ELR (cell line): Measurements from ENCODE around the gene EXOC3.

ENCODE experiments used
- DNase-seq: peaks from one replicate; pipeline ENCODE4 v3.0.0-alpha.2; 2015; ENCODE audit warnings: low read depth

EXOC3 gene

DNA sequence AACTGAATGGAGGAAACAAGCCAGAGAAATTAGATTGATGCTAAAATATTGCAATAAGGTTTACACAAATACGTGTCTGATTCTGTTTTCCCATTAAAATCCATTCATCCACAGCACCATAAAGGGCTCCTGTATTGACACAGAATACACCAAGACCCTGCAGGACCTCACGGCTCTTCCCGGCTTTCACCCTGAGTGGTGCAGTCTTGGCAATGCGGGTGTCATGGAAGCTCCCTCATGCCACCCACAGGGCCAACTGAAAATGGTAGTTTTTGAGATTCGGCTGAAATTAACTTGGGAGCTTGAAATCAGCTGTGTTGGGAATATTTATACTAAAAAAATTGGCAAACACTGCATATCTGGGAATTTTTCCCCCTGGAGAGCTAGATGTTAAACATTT, 17.3 kb upstream of the EXOC3 start:
- peak; percentile 28 for DNase-seq

DNA sequence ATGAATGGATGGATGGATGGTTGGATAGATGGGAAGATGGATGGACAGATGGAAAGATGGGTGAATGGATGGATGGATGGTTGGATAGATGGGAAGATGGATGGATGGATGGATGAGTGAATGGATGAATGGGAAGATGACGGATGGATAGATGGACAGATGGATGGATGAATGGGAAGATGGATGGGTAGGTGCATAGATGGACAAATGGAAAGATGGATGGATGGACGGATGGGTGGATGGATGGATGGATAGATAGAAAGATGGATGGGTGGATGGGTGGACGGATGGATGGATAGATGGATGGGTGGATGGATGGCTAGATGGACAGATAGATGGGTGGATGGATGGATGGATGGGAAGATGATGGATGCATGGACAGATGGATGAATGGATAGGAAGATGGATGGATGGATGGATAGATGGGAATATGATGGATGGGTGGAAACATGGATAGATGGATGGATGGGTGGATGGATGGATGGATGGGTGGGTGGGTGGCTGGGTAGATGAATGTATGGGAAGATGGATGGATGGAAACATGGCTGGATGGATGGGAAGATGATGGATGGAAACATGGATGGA, 16.5 kb upstream of the EXOC3 start:
- no peak for DNase-seq

DNA sequence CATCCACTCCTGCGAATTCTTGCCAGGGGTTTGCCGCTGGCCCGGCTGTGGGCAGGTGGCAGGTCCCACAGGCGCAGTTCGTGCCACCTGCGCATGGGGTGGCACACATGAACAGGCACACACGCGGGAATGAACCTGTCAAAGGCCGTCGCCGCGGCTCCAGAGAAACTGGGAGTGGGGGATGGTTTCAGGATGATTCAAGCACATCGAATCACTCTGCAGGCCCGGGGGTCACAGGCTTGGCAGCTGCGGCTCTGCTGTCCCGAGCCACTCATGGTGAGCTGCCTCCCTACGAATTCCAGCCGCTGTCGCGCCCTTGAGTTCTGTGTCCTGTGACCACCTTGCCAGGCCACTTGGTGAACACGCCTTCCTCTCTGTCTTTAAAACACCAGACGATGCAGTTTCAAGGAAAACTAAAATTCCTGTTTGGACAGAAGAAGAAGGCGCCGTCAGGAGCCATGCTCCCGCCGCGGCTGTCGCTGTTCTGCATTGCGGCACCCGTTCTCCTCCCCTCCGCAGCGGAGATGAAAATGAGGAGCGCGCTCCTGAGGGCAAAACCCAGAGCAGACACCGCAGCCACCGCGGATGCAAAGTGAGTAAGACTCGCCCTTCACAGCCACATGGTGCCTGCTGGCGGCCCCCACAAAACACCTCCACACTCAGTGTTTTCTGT, 15.4 kb upstream of the EXOC3 start:
- no peak for DNase-seq

DNA sequence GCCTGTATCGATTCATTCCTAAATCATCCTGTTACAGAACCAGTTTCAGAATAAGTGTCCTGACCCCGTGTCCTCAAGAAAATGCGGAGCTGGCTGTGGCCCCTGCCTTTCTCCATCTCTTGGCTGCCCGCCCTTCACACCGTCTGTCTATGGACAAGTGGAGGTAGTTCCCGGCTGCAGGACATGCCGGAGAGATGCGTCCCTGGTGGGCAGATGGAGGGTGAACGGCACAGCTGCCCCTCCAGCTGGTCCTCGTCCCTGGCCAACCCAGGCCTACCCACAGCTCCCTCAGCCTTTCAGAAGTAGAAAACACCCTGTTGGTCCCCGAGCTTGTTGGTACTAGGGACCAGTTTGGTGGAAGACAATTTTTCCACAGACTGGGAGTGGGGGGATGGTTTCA, 14.8 kb upstream of the EXOC3 start:
- DNase-seq = no peak

DNA sequence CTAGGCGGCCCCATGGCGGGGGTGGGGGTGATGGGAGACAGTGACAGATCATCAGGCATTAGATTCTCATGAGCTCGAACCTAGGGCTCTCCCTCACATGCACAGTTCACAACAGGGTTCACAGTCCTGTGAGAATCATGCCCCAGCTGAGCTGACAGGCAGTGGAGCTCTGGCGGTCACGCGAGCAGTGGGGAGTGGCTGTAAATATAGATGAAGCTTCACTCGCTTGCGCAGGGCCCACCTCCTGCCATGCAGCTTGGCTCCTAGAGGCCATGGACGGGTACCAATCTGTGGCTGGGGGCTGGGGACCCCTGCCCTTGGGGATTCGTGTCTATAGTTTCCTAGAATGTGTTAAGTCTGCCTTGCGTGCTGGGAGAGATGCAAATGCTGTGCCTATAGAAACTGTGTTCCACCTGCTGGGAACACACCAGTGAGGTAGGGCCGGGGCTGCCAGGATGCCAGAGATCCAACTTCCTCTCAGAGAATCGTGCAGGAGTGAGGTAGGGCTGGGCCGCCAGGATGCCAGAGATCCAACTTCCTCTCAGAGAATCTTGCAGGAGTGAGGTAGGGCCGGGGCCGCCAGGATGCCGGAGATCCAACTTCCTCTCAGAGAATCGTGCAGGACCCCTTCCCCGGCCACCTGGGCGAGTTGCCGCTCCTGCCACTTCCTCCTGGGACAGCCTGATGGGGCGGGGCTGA, 14.1 kb upstream of the EXOC3 start:
- no peak for DNase-seq

DNA sequence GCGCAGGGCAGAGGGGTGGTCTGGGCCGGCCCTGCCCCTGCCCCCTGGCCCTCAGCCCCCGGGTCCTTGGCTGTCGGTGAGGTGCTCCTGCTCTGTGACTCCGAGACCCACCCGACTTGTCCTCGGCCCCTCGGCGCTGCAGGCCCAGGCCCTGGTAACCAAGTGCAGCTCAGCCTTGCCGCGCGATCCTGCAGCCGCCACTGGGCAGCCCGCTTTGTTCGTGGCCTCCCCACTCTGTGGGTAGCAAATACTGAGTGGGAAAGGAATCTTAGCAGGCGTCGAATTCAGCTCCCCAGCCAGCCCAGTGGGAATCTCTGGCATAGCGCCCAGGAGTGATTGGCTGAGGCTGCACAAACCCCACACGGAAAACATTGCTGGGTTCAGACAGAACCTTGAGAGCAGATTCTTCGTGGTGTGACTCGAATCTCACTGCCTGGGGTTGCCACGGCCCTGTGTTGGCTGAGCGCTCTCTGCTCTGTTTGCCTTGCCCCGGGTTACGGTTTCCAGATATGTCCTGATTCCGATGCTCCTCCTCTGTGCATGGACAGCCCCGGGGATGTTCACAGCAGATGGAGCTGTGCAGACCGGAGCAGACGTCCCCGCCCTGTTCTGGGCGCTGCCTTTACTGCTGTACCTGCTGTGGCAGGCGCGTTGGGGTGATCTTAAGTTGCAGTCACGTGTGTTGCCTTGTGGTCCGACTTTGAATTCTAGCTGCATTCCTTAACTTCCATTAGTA, 13.4 kb upstream of the EXOC3 start:
- DNase-seq = no peak

DNA sequence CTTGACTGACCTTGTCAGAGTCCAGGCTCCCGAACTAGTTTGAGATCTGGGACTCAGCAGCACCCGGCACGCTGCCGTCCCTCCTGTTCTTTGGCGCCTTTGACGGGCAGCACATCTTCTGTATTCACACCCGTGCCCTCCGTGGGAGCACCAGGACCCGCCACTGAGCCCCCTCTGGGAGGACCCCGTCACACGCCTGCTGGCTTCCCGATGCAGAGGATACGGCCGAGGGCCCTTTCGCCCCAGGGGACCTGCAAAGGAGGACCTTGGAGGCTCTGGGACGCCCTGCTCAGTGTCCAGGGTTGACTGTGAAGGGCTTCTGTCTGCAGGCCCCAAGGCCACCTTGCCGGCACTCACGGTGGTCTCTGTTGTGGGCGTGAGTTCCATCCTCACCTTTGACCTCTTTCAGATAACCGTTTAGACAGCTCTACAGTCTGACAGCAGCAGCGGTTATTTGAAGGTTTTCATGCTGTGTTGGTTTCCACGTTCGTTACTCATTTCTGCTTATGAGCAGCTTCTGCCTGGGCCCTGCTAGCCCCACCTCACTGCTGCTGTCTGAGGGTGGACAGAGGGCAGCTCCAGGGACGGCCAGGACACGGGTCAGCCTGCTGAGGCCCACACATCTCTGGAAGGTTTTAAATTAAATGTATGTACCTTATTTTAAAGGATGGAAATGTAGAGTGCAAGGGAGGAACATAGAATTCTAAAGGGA, 12.6 kb upstream of the EXOC3 start:
- no peak for DNase-seq

DNA sequence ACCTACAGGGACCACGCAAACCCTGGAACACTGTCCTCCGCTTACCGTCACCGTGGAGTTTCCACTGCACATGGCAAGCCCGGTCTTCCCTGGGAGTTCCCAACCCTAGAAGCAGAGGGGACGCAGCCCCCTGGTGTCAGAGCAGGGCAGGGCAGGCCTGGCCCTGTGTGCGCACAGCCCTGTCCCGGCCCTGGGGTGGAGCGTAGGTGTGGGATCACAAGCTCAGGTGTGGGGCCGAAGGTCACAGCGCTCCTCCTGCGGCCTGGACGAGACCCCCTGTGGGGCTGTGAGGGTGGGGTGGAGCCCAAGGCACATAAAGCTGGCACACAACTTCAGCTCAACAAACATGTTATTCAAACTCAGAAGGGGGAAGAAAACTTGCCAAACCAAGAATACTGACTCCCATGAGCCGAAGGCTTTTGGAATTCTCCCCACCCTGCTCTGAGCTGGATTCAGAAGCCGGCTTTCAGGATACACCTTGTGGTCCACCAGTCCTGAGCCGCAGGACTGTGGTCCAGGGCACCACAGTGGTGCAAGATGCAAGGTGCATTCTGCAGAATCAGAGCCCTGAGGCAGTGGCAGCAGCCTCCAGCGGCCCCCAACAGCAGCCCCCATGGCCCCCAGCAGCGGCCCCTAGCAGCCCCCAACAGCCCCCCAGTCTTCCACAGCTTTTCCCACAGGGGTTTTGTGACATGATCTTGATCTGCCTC, 11.8 kb upstream of the EXOC3 start:
- peak; percentile 65 for DNase-seq

DNA sequence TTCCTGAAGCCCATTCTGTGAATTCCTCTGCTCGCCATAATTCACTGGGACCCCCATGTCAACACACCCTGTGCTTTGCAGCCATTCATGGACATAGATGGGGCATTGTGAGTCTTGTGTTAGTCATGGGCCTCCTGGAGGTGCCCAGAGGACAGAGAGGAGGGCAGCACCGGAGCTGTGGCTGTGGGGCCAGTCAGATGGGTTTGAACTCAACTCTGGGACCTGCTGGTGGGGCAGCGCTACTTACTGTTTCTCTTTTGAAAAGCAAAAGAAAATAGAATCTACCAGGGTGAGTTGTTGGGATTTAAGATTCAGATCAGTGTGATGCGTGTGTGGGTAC, 11.3 kb upstream of the EXOC3 start:
- DNase-seq = peak; percentile 28

DNA sequence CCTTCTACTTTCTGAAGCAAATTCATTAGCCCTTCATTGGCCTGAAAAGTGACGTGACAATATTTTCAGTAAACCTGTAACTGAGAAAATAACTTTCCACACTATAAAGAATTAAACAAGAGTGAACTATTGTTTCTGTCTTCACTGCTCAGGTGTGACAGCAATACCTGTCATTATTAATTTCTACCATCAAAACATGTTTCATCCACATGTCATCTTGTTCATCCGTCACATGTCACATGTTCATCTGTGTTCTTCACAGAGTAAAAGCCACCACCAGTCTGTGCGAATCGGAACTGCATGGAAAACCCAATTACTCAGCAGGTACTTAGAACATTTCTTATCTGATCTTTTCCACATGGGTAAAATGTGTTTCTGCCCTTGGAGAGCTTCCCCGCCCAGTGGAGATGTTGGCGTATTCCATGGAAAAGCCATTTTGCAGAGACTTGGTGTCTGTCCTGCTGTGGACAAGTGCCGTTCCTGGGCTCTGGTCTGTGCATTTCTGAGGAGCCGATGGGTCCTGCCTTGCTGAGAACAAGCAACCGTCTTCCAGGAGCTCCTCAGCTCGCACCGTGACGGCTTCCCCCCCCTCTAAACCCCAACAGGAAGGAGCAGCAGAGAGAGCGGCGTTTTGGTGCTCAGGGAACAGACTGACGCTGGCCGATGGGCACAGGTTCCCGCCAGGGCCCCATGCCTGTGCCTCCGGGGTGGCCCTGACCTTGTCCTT, 10.6 kb upstream of the EXOC3 start:
- DNase-seq = no peak

DNA sequence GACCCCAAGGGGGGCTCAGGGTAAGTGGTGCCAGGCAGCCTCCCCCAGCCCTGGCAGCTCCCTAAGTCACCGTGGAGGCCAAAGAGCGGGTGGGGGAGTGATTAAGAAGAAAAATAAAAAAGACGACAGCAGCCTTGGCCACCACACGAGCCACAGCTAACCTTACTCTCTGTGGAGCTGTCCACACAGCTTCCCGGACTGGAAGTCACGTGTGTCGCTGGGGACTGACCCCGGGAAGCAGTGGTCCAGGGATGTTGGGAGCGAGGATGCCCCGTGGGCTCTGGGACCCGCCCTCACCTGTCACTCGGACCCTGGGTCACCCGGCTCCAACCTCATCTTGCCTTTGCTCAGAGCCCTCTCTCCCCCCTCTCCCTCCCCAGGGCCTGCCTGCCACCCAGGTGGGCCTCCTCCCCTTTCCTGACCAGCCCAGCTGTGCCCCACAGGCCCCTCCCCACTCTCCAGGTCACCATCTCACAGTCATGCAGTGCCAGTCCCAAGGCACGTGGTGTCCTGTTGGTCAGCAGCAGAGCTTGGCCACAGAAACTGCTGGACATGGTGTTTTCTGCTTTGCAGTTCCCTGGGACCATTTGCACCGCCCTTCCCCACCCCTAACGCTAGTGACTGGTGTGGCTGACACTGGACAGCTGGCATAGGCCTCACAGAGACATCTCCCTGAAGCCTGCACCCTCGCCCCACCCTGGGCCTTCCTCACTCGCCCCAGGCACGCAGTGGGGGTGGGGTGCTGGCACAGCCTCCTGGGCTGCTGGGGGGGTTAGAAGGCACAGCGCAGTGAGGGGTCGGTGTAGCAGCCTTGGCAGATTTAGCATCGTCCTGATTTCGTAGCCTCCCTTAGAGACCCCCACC, 9.8 kb upstream of the EXOC3 start:
- DNase-seq = no peak

DNA sequence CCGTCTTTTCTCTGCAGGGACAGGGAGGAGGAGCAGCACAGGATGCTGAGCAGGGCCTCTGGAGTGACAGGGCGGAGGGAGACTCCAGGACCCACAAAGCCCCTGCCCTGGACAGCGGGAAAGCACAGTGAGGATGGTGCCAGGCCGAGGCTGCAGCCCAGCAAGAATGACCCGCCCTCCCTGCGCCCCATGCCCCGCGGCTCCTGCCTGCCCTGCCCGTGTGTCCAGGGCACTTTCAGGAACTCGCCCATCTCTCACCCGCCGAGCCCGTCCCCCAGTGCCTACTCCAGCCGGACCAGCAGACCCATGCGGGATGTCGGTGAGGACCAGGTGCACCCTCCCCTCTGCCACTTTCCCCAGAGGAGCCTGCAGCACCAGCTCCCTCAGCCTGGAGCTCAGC, 9.1 kb upstream of the EXOC3 start:
- no peak for DNase-seq

DNA sequence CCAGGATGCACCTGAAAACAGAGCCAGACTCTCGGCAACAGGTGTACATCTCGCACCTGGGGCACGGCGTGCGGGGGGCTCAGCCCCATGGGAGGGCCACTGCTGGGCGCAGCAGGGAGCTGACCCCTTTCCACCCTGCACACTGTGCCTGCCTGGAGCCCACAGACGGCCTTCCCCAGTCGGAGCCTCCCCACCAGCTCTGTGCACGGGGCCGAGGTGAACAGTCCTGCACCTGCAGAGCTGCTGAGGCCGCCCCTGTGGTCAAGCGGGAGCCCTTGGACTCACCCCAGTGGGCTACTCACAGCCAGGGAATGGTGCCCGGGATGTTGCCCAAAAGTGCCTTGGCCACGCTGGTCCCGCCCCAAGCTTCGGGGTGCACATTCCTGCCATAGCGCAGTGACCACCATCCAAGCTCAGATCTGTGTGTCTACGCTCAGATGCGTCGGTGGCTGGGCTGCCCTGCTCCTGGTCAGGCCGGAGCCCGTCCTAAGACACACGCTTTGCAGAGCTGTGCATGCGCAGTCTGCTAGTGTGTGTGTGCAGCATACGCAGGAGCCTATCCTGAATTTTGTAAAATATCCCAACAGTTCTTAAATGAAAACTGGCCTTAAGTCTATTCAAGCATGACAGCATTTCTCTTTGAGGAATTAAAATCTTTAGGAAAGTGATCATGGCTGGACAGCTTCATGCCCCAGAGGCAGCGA, 8.4 kb upstream of the EXOC3 start:
- DNase-seq = no peak

DNA sequence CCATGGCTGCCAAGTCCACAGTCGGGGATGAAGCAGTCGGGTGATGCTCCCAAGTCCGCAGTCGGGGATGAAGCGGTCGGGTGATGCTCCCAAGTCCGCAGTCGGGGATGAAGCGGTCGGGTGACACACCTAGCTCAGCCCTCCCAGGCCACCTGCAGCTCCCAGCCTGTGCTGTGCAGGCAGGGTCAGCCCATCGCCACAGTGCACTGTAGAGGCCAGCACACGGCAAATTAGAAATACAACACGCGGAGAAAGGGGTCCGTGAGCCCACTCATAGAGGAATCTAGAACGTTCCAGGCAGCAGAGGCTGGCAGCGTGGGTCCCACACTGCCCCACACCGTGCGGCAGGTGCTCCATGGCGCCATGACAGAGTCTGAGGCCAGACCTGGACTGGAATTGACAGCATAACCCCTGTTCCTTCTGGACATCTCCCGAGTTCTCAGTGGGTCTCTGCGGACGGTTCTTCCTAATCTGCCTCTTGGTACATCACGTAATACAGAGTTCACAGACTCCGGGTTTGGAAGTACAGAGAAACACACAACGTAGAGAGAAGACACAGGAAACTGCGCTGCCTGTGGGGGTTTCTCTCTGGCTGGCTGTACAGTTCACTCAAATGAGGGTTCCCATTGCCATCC, 7.7 kb upstream of the EXOC3 start:
- DNase-seq = no peak

DNA sequence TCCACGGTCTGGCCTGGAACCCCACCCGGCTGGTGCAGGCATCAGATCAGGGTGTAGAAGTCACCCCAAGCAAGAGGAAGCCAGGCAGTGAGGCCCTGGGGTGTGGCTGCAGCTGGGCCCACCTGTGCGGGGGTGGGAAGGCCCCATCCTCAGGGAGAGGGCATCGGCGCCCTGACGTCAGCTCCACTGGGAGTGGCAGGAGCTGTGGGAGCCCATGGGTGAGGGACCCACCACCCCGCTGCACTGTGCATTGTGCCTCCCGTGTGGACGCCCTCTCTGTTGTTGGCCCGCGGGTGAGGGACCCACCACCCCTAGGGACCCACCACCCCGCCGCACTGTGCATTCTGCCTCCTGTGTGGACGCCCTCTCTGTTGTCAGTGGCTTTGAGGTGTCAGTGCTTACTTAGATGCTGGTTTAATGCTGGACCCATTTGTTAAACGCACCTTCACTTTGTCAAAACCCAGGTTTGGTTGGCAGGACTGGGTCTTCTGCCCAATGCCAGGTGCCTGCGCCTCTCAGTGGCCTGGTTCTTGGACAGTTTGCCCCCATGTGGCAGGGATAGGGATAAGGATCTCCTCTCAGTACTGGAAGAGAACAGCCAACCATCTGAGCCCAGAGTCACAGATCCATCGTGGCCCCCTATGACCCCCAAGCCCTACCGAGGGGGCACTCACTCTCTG, 6.9 kb upstream of the EXOC3 start:
- peak; percentile 52 for DNase-seq

DNA sequence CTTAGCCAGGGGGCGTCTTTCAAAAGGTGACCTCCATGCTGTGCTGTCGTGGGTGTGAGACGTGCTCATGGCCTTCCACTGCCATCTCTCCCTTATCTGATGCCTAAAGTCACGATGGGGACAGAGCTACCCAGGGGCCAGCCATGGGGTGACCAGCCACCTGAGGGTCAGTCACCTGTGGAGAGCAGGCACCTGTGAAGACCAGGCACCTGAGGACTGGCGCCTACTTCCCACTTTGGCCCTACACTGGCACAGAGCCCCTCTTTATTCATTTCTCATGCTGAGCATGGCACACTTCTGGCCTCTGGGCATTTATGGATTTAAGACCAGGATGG, 6.4 kb upstream of the EXOC3 start:
- DNase-seq = no peak

DNA sequence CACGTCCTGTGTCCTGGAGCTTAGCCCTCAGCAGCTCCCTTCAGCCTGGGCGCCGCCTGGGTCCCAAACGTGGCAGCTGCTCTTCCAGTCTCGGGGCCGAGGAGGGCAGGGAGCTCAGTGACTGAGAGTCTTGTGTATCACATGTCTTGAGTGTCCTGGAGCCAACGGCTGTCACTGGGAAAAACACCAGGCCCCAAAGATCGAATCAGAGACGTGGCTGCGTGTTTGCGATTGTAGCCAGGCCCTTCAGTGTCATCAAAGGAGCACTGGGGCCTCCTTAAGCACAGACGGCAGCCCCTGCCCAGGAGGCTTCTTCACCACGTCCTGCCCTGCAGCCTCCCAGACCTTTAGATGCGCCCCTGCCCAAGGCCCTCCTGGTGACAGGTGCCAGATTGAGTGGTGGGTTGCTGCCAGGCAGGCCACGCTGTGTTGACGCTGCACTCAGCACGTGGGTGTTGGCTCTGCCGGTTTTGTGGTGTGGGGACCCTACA, 5.7 kb upstream of the EXOC3 start:
- DNase-seq = no peak

DNA sequence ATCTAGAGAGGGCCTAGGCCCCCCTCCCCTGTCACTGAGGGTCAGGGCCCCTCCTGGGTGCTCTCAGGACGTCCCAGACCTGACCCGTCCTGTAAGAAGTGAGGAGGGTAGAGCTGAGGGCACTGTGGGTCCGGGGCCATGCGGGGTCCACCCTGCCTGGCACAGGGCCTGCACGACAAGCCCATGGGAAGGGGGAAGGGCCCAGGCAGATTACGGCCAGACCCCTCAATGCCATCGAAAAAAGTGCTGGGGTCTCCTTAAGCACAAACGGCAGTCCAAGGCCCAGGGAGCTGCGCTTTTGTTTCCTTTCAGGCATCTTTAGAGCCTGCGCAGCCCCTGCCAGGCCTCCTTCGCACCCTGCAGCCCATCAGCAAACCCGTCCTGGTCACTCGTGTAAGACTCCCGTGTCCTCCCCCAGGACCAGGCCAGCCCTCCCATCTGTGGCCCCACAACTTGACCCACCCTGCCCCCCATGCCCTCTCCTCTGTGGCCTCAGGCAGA, 4.4 kb upstream of the EXOC3 start:
- DNase-seq = no peak
